Superior temporal gyrus (tissue), 1 donor: ENCODE measurements around the gene MAN2C1.
"Not testable (repeated sequence)": the region's sequence is repeated elsewhere in the genome, so short reads cannot be mapped to it uniquely, and the experiment has no call there.

Source experiments
- DNase-seq: peaks from one replicate; pipeline ENCODE4 v3.0.0-alpha.2; 2016; ENCODE audit errors: extremely low spot score

MAN2C1 gene

DNA sequence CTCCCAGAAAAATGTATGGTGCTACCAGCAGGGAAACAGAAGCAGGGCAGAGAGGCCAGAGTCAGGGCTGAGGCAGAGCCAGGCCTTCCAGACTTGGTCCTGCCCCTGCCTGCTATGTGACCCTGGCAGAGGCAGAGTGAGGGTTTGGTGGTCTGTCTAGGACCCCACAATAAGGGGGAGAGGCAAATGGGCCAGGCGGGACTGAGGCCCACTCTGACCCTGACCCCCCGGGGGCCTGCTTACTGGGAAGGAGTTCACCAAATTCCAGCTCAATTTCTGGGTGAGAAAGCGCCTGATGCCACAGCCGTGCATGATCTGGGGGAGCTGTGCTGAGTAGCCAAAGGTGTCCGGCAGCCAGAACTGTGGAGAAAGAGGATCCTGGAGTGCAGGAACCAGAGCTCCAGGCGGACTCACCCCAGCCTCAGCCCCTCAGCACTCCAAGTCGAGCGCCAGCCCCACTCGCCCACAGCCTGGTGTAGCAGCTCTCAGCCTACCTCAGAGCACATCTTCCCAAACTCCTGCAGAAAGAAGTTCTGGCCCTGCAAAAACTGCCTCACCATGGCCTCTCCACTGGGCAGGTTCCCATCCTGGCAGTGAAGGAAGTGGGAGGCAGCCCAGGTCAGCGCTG is 6.9 kb downstream of the MAN2C1 start:
- no peak for DNase-seq

DNA sequence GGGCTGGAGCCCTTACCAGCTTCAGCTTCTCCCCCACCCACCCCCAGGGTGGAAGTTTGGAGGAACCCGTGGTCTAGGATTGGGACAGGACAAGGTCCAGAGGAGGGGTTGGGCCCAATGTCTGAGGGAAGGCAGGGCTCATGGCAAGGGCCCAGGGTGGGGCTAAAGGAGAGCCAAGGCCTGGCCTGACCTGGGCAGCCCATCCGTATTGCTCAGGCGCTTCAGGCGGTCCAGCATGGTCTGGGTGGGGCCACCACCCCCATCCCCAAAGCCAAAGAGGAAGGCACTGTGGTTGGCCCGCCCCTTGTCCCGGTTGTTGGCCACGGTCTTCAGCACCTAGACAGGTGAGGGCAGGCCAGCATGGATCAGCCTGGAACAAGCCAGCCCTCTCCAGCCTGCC is 7.6 kb downstream of the MAN2C1 start:
- no peak for DNase-seq

DNA sequence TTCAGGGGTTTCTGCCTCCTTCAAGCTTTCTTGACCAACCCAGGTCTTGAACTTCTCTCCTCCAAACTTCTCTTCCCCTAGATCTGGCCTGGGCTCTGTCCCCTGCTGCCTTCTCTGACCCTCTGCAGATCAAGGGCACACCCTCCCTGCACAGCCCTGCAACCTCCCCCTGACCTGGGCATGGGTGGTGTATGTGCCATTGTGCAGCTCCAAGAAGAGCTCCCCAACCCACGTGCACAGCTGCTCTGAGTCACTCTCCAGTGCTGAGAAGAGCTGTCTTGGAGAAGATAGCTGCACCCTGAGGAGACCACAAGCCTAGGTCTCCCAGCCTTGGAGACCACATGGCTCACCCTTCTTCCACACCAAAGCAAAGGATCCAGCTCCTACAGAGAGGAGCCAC is 8.0 kb downstream of the MAN2C1 start:
- DNase-seq: no peak

DNA sequence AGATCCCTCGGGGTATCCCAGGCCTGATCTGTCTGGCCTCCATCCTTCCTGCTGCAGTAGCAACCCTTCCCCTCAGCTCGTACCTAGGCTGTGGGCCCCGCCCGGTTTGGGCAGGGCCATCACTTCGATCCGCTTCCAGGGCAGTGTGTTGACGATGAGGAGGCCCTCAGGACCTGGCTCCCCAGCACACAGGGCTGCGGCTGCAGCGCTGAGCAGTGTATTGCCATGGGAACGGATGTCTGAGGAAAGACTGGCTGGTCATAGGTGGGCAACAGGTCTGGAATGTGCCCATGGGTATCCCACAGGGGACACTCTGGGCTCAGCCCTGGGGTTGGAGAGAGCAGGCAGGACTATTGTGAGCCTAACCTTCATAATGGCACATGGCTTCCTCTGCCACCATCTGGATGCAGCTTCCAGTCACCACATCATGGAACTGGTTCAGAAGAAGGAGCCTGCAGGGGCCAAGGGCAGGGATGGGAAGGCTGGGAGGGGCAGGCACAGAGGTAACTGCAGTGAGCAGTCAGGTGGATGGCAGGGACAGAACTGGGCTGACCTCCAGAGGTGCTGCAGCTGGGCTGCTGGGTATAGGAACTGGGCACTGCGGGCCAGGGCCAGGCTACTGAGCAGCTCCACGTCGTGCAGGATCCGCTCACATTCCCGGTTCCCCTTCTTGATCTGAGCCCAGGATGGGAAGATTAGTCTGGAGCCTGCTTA is 8.7 kb downstream of the MAN2C1 start:
- no peak for DNase-seq

DNA sequence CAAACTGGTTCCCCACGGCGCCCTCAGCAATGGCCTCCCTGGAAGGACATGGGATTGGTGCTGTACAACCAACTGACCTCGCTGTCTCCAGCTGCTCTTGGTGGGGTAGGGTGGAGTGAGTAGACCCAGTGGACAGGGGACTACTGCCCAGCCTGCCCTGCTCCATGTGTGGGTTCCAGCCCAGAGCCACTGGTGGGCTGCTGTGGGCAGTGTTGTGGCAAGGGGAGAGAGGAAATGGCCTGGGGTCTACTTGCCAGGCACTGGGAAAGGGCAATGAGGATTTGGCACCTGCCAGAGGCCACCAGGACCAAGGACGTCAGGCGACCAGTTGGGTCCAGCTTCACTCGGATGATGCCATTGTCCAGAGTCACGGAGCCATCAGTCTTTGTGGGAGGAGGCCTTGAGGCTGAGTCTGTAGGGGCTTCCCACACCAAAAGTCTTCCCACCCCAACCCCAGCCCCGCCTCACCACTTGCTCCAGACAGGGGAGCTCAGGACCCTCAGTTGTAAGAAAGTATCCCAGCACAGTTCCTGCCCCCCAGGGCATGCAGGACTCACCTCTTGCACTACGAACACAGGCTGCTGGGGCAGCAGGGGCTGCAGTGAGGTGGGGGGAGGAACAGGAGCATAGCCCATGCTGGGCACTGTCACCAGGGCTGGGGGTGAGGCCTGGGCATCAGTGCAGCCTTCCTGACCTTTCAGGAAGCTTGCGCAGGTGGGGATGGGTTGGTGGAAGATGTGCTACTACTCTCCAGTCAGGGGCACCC is 9.5 kb downstream of the MAN2C1 start:
- DNase-seq: no peak

DNA sequence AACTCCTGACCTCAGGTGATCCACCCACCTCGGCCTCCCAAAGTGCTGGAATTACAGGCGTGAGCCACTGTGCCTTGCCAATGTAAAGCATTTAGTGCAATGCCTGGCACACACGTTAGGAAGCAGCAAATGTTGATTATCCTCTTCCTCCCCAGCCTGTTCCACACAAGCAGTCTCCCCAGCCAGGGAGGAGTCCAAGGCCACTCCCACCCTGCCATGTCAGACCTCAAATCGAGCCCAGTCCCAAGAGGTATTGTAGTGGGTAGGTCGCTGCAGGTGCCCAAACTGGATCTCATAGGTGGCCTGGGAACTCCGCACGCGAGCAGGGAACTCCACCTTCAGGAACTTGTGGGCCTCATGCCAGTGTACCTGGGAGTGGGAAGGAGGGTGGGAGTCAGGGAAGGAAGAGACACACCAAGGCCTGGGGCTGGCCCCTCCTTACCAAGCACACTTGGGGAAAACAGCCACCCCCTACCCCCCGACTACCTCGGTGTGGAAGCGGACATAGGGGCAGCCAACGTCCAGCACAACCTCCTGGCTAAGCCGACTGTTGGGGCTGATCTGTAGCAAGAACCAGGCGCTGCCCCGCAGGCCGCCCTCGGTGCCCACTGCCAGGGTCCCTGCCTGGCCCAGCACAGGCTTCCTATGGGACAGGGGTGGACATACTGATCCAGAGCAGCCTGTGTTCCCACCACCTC is 10.3 kb downstream of the MAN2C1 start:
- no peak for DNase-seq

DNA sequence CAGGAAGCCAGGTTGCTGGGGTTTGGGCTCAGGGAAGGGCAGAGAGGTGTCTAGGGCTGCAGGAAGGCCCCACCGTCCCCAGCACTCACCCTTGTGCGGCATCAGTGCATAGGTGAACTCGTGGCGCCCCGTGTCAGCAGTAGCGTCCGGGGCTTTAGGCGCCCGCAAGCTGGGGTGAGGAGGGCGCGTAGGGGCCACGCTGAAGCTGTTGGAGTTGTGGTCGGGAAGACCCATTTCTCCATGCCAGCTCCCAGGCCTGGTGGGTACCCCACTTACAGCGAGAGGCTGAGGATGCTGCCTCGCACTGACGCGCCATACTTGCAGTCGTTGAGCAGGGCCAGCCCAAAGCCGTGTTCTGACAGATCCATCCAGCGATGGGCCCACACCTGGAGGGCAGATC is 11.9 kb downstream of the MAN2C1 start:
- no peak for DNase-seq

DNA sequence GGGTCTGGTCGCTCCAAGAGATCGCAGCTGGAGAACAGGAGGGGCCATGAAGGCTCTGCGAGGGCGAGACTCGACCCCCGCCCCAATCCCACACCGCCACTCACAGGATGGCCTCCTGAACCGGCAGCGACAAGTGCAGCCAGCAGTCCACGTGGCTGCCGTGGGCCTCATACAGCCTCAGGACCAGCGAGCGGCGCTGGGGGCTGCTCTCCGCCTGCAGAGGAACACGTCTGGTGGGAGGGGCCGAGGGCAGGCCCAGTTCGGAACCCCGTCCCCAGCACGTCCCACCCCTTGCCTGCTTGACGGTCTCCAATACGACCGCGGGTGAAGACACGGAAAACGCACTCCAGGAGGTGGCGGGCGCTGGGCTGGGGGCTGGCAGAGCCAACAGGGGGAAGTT is 12.4 kb downstream of the MAN2C1 start:
- no peak for DNase-seq

DNA sequence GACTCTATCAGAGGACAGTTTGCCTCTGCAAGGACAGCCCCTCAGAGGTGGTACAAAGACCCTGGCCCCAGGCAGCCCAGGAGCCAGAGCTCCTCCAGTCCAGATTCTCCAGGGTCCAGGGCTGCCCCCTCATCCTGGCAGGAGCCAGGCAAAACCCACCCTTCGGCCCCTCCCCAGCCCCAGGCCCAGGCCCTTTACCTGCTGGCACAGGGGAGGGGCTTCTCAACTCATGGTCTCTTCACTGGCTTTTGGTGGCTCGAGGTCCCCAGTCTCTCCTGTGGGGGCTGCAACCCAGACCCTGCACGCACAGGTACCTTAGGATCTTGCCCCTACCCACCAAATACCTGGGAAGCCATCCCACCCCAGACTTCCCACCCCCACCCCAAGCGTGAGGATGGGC is 13.0 kb downstream of the MAN2C1 start:
- no peak for DNase-seq

DNA sequence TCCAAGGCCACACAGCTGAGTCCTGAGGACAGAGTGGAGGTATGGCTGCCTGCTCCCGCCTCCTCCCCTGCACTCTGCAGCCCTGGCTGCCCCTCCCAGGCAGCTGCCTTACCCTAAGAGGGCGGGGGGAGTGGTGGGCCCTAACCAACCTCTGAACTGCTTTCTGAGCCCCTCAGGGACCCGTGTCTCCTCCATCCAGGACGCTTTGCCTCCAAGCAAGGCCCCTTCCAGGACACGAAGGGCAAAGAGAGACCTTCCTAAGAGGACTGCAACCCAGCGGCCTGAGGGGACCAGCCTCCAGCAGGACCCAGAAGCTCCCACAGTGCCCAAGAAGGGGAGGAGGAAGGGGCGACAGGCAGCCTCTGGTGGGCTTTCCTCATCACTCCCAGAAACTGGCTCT is 14.0 kb downstream of the MAN2C1 start:
- DNase-seq: no peak

DNA sequence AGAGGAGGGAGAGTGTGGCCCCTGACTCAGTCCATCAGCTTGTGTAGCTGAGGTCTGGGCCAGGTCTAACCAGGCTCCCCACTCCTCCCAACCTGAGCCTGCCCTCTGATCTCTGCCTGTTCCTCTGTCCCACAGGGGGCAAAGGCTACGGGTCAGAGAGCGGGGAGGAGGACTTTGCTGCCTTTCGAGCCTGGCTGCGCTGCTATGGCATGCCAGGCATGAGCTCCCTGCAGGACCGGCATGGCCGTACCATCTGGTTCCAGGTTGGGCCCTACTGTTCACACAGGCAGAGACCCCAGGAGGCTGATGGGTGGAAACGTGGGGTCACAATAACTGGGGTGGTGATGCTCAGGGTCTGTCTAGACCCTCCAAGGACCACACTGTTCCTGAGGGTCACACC is 14.8 kb downstream of the MAN2C1 start:
- no peak for DNase-seq

DNA sequence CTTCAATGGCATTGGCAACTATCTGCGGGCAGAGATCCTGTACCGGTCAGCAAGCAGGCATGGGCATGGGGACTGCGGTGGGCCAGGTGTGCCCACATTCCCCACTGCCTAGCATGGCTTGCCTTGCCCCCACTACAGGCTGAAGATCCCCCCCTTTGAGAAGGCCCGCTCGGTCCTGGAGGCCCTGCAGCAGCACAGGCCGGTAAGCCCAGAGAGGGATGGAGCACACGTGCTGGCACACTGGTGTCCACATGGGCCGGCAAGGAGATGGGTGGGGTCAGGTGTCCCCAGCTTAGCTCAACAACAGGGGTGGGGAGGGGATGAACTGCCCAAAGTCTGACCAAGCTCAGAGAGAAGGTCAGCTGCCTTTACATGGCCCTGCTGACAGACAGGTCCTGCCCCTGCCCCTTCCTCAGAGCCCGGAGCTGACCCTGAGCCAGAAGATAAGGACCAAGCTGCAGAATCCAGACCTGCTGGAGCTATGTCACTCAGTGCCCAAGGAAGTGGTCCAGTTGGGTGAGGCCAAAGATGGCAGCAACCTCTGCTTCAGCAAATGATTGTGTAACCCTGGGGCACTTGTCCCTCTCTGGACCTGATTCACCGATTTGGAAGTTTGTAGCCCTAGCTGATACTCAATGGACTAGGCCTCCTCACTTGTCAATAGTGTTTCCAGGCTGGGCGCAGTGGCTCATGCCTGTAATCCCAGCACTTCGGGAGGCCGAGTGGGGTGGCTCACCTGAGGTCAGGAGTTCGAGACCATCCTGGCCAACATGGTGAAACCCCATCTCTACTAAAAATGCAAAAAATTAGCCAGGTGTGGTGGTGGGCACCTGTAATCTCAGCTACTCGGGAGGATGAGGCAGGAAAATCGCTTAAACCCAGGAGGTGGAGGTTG is 16.0 kb downstream of the MAN2C1 start:
- DNase-seq: no peak

DNA sequence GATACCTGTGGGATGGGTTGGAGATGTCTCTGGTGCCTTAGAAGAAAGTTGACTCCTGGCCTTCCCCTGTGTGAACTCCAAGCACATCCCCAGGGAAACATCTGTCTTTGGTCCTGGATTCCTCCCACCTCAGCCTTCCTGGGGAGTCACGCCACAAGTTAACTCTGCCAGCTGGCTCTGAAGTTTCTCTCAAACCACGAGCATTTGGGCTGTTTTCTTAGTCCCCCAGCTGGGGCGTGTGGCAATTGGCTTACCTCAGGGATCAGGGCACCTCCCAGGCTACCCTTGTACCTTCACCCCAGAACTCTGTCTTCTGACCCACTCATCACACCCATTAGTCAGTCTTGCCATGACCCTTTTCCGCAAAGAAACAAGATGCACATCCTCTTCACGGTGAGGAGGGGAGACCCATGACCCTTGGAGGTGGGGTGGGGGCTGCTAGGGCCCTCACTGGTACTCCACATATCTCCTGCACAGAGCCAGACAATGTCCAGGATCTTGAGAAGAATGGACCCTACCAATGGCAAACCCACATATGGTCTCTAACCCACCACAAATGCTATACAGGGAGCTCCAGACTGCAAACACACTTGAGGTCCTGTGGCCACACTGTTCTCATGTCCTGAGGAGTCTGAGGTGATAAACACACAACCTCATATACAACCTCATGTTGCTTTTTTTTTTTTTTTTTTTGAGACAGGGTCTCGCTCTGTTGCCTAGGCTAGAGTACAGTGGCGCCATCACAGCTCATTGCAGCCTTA is 17.6 kb downstream of the MAN2C1 start:
- no peak for DNase-seq

DNA sequence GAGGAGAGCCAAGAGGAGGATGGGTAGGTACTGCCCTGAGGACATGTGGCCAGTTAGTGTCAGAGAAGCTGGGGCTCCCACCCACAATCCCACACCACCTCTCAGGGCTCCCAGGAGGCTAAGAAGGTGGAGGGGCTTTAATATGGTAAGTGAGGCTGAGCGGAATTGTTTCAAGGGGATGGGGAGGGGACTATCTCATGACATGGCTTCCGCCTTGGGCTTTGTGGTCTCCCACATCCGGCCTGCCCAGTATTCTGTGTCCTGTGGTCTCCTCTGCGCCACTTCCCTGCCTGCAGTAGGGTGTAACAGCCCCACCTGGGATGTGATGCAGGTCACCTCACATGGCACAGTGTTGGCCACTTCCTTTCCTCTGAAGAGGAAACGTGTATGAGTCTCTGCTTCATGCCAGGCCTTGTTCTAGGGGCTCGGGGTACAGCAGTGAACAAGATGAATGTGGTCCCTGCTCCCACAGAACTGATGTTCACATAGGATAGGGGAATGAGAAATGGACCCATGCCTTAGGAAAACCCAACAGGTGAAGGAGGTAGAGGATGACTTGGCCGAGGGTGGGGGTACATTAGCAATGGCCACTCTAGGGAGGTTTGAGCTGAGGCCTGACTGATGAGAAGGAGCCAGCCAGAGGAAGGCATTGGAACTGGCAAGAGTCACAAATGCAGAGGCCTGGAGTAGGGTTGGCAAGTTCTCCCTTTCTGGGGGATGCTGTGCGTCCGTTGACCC is 18.4 kb downstream of the MAN2C1 start:
- no peak for DNase-seq

DNA sequence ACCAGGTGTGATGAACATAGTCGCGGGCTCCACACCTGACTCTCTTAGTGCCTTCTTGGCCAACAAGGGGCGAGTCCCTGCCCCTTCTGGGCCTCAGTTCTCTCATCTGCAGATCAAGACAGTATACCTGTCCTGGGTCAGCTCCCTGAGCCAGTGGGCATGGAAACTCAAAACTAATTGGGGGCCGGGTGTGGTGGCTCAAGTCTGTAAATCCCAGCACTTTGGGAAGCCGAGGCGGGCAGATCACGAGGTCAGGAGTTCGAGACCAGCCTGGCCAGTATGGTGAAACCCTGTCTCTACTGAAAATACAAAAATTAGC is 19.1 kb downstream of the MAN2C1 start:
- not testable (repeated sequence) for DNase-seq

DNA sequence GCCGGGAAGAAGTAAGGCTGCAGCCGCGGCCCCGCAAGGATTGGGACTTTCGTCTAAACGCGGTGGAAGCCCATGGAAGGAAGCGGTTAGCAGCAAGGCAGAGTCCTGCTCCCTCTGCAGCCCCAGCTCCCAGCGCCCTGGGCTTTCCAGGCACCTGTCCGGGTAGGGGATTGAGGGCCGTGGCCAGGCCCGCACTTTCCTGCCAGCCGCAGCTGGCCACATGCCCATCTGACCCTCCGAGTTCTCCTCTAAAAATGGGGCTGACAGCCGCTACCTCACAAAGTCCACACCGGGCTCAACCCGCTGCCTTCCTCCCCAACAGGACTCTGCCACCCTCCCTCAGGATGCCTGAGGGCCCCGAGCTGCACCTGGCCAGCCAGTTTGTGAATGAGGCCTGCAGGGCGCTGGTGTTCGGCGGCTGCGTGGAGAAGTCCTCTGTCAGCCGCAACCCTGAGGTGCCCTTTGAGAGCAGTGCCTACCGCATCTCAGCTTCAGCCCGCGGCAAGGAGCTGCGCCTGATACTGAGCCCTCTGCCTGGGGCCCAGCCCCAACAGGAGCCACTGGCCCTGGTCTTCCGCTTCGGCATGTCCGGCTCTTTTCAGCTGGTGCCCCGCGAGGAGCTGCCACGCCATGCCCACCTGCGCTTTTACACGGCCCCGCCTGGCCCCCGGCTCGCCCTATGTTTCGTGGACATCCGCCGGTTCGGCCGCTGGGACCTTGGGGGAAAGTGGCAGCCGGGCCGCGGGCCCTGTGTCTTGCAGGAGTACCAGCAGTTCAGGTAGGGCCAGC is 19.7 kb downstream of the MAN2C1 start:
- peak; percentile 16 for DNase-seq

DNA sequence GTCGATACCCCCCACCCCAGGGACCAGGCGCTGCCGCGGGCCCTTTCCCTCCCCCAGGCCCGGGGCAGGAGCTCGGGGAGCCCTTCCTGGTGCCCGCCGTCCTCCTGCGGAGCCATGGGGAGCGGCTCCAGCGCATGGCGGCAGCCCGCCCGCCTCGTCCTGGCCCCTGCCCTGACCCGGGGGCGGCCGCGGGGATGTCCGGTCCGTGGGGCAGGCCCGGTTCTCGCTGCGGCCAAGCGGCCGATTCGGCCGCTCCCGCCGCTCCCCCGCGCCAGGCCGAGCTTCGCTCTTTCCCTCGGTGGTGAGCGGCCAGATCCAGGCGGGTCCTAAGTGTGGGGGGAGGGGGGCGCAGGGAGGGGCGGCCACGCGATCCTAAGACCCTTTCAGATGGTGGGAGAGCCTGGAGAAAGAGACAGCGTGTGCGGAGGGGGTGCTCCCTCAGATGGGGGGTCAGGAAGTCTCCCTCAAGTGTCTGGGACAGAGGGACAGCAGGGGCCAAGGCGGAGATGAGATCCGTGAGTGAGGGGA is 20.3 kb downstream of the MAN2C1 start:
- DNase-seq: no peak

DNA sequence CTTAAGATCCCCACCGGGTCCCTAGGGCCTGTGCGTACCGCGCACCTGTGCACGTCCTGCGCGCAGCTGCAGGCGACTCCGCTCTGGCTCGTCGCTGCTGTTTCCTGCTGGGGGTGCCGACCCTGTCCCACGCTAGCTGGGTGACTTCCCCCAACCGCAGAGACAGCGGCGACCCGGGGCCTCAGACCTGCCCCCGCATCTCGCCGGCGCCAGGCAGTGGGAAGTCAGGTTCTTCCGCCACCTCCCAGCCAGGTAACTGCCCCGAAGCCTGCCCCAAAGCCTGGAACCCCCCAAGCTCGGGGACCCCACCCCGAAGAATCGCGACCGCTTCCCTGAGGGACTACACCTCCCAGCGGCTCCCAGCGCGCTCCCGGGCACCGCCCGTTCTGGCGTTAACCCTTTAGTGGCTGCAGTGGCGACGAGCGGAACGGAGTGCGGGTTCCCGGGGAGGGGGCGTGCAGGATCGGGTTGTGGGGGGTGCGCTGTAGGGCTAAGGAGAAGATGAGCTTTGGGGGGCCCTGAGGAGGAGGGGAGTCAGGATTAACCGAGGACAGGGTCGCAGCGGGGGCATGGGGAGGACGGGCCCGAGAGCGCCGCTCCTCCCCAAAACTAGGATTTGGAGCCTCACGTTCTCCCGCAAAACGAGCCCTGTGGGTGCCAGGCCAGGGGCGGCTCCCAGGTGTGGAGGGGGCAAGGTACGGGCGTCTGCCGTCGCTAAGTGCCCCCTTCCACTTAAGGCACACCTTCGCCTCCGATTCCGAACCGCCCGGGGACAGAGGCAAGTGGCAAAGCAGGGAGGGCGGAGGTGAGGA is 21.0 kb downstream of the MAN2C1 start:
- DNase-seq: peak; percentile 65
